ENCODE data around the gene MYO1H.
A peak's percentile ranks its signal among the peaks of the same experiment; 100 is the strongest.

The MYO1H gene

GRCh38 chr12:109336593-109336992, 11.1 kb upstream of the MYO1H start:
- no peak for DNase-seq (ENCODE audit: extremely low read depth in 1 of 2, low read depth in 1 of 2)

- no peak for DNase-seq (ENCODE audit: extremely low read depth in 1 of 2, low read depth in 1 of 2)
Measured at GRCh38 chr12:109343677-109344076, 4.0 kb upstream of the MYO1H start.

GRCh38 chr12:109345428-109345827, 2.3 kb upstream of the MYO1H start:
- no peak for DNase-seq (ENCODE audit: extremely low read depth in 1 of 2, low read depth in 1 of 2)

- DNase-seq (ENCODE audit: extremely low read depth in 1 of 2, low read depth in 1 of 2): no peak
Measured at GRCh38 chr12:109346920-109347319, 780 bp upstream of the MYO1H start.

- no peak for DNase-seq (ENCODE audit: extremely low read depth in 1 of 2, low read depth in 1 of 2)
Measured at GRCh38 chr12:109352184-109352583, 4.5 kb downstream of the MYO1H start.

- no peak for DNase-seq (ENCODE audit: extremely low read depth in 1 of 2, low read depth in 1 of 2)
Measured at GRCh38 chr12:109356577-109356976, 8.9 kb downstream of the MYO1H start.

GRCh38 chr12:109357032-109357431, 9.3 kb downstream of the MYO1H start:
- DNase-seq (ENCODE audit: extremely low read depth in 1 of 2, low read depth in 1 of 2): no peak

GRCh38 chr12:109358154-109358869, 10.6 kb downstream of the MYO1H start:
- no peak for DNase-seq (ENCODE audit: extremely low read depth in 1 of 2, low read depth in 1 of 2)

- DNase-seq (ENCODE audit: extremely low read depth in 1 of 2, low read depth in 1 of 2): no peak
Measured at GRCh38 chr12:109359131-109359690, 11.5 kb downstream of the MYO1H start.

- no peak for DNase-seq (ENCODE audit: extremely low read depth in 1 of 2, low read depth in 1 of 2)
Measured at GRCh38 chr12:109369831-109370230, 22.1 kb downstream of the MYO1H start.

GRCh38 chr12:109377139-109377685, 29.5 kb downstream of the MYO1H start:
- no peak for DNase-seq (ENCODE audit: extremely low read depth in 1 of 2, low read depth in 1 of 2)

GRCh38 chr12:109378569-109378968, 30.9 kb downstream of the MYO1H start:
- no peak for DNase-seq (ENCODE audit: extremely low read depth in 1 of 2, low read depth in 1 of 2)

- DNase-seq (ENCODE audit: extremely low read depth in 1 of 2, low read depth in 1 of 2): no peak
Measured at GRCh38 chr12:109382031-109382430, 34.3 kb downstream of the MYO1H start.

- no peak for DNase-seq (ENCODE audit: extremely low read depth in 1 of 2, low read depth in 1 of 2)
Measured at GRCh38 chr12:109383240-109383639, 35.5 kb downstream of the MYO1H start.

GRCh38 chr12:109385339-109386058, 37.8 kb downstream of the MYO1H start:
- no peak for DNase-seq (ENCODE audit: extremely low read depth in 1 of 2, low read depth in 1 of 2)

- no peak for DNase-seq (ENCODE audit: extremely low read depth in 1 of 2, low read depth in 1 of 2)
Measured at GRCh38 chr12:109386059-109386433, 38.3 kb downstream of the MYO1H start.

GRCh38 chr12:109387425-109388166, 39.9 kb downstream of the MYO1H start:
- no peak for DNase-seq (ENCODE audit: extremely low read depth in 1 of 2, low read depth in 1 of 2)

- no peak for DNase-seq (ENCODE audit: extremely low read depth in 1 of 2, low read depth in 1 of 2)
Measured at GRCh38 chr12:109388167-109388563, 40.5 kb downstream of the MYO1H start.

GRCh38 chr12:109389146-109389545, 41.4 kb downstream of the MYO1H start:
- no peak for DNase-seq (ENCODE audit: extremely low read depth in 1 of 2, low read depth in 1 of 2)

- peak in 1 of 2 donors; percentile 6 for DNase-seq (ENCODE audit: extremely low read depth in 1 of 2, low read depth in 1 of 2)
Measured at GRCh38 chr12:109393437-109394345, 46.0 kb downstream of the MYO1H start.
